Colonic mucosa (tissue), 4 donors: ENCODE data around the gene TAF4. TPM values are rescaled to one million over a fixed set of nuclear protein-coding genes. Genes with fewer than 3 reads are reported as not detected.

Experiments used
- DNase-seq: peaks from one replicate; pipeline ENCODE4 v3.0.0-alpha.2; 2020
- H3K27ac ChIP-seq: fragments of 200-600 bp; one replicate; pipeline ENCODE4 v1.8.0; 2021
- H3K27me3 ChIP-seq: fragments of 200-600 bp; one replicate; pipeline ENCODE4 v1.8.0; 2021
- H3K36me3 ChIP-seq: fragments of 200-600 bp; one replicate; pipeline ENCODE4 v1.8.0; 2021
- H3K4me1 ChIP-seq: fragments of 200-600 bp; one replicate; pipeline ENCODE4 v1.8.0; 2021; ENCODE audit warnings: mild to moderate bottlenecking
- H3K4me3 ChIP-seq: fragments of 200-600 bp; one replicate; pipeline ENCODE4 v1.8.0; 2021
- H3K9ac ChIP-seq, 2 donors: one replicate each; pipeline ENCODE4 v1.7.0; 2013; ENCODE audit warnings: control low read depth in 2 of 2, low read depth in 2 of 2, low read length in 2 of 2
- H3K9me3 ChIP-seq: fragments of 200-600 bp; one replicate; pipeline ENCODE4 v1.8.0; 2021
- CTCF ChIP-seq: fragments of 200-600 bp; IDR thresholded peaks from one replicate; pipeline ENCODE4 v1.8.0; 2022; ENCODE audit warnings: antibody characterized with exemption, mild to moderate bottlenecking
- intact Hi-C: fragments of 100-400 bp; cut with DNase I; formaldehyde crosslinking; loops from one replicate; pipeline ENCODE4 v1.14.1; 2022
- total RNA-seq, 2 donors: library from RNA; stranded (reverse); fragmentation: NEBNext Ultra II Directional in 1 of 2; extraction: Animal tissue kit (Norgen Biotek cat#: 25700) in 1 of 2; gene quantifications; one replicate each; pipeline ENCODE4 v1.2.1, GENCODE V29; 2021
- donor health status: healthy.
- donor health status: DM: no; HTN: no; CAD: no.
- donor health status: DM: no; HTN: no; CAD: no.

Gene TAF4
- total RNA-seq, 2 donors from 2014 or later, result 17.4 to 27.3 TPM

- Histone ChIP-seq H3K9me3 (no peaks in the 10 kb centered on the region), H3K36me3 (no peaks in the 10 kb centered on the region), H3K27ac (no peak overlapping the region), H3K4me1 (no peaks in the 10 kb centered on the region), H3K4me3 (no peak overlapping the region), H3K27me3 (no peaks in the 10 kb centered on the region), H3K9ac (no peak overlapping the region)
- DNase-seq, result no peak
- TF ChIP-seq CTCF, result no peak
- intact Hi-C loops, result no loop called here
Observed at GRCh38 chr20:62023935-62024334, 41.7 kb downstream of the TAF4 start.

GRCh38 chr20:62022575-62023139 is 43.0 kb downstream of the TAF4 start:
- H3K4me1 ChIP-seq, result no peaks in the 10 kb centered on the region
- intact Hi-C loops, result no loop called here
- no peaks in the 10 kb centered on the region for H3K9me3 ChIP-seq
- no peak overlapping the region for H3K9ac ChIP-seq
- no peak for DNase-seq
- H3K36me3 ChIP-seq, result no peaks in the 10 kb centered on the region
- TF ChIP-seq CTCF, result no peak
- no peak overlapping the region for H3K27ac ChIP-seq
- no peak overlapping the region for H3K4me3 ChIP-seq
- H3K27me3 ChIP-seq, result no peaks in the 10 kb centered on the region

GRCh38 chr20:62021793-62022385 is 43.8 kb downstream of the TAF4 start:
- Histone ChIP-seq H3K9me3 (no peaks in the 10 kb centered on the region), H3K9ac (no peak overlapping the region), H3K27me3 (no peaks in the 10 kb centered on the region), H3K4me1 (no peaks in the 10 kb centered on the region), H3K36me3 (no peaks in the 10 kb centered on the region), H3K4me3 (no peak overlapping the region), H3K27ac (no peak overlapping the region)
- intact Hi-C loops, result no loop called here
- no peak for TF ChIP-seq CTCF
- no peak for DNase-seq

- Histone ChIP-seq H3K9ac (no peak overlapping the region), H3K4me1 (no peaks in the 10 kb centered on the region), H3K4me3 (no peak overlapping the region), H3K9me3 (no peaks in the 10 kb centered on the region), H3K27me3 (no peaks in the 10 kb centered on the region), H3K27ac (no peak overlapping the region), H3K36me3 (no peaks in the 10 kb centered on the region)
- intact Hi-C loops, result no loop called here
- no peak for DNase-seq
- no peak for TF ChIP-seq CTCF
Observed at GRCh38 chr20:62020935-62021701, 44.6 kb downstream of the TAF4 start.

- Histone ChIP-seq H3K27me3 (no peaks in the 10 kb centered on the region), H3K36me3 (no peaks in the 10 kb centered on the region), H3K9me3 (no peaks in the 10 kb centered on the region), H3K4me1 (no peaks in the 10 kb centered on the region), H3K4me3 (no peak overlapping the region), H3K27ac (no peak overlapping the region), H3K9ac (no peak overlapping the region)
- DNase-seq, result no peak
- intact Hi-C loops, result loop anchor here (10.0 kb wide), 1 partner anchor 365 kb away; the partner anchor contains the start of gene RPS21
- TF ChIP-seq CTCF, result no peak
Observed at GRCh38 chr20:62019881-62020492, 45.7 kb downstream of the TAF4 start.
